OCI-LY3 (cell line): Measurements from ENCODE around the gene FTO.

Experiments used
- H2AFZ ChIP-seq: fragments of 200-600, 300-600 bp; shearing (Covaris generic); 2 replicates; pipeline ENCODE4 v1.6.0; 2014; ENCODE audit warnings: antibody characterized with exemption, low read depth, low read length
- H3K27ac ChIP-seq: fragments of 200-600, 300-600 bp; sonication (generic); 2 replicates; pipeline ENCODE4 v1.5.1; 2014; ENCODE audit warnings: mild to moderate bottlenecking, low read length, moderate library complexity, mixed read lengths
- H3K27me3 ChIP-seq: fragments of 200-600, 300-600 bp; sonication (generic); 2 replicates; pipeline ENCODE4 v1.6.1; 2014; ENCODE audit warnings: low read depth, low read length, mixed read lengths
- H3K36me3 ChIP-seq: fragments of 200-600, 300-600 bp; sonication (generic); replicated peaks from 2 replicates; pipeline ENCODE3; 2014; ENCODE audit warnings: low read depth, low read length, mixed read lengths
- H3K4me1 ChIP-seq: fragments of 300-600, 200-600 bp; sonication (generic); 2 replicates; pipeline ENCODE4 v1.6.1; 2014; ENCODE audit warnings: low read length, mixed read lengths
- H3K4me2 ChIP-seq: fragments of 200-600, 300-600 bp; sonication (generic); 2 replicates; pipeline ENCODE4 v1.6.1; 2014; ENCODE audit warnings: low read length, mixed read lengths
- H3K4me3 ChIP-seq: fragments of 300-600, 200-600 bp; sonication (generic); 2 replicates; pipeline ENCODE4 v1.5.1; 2014; ENCODE audit warnings: antibody characterized with exemption, mild to moderate bottlenecking, low read length, moderate library complexity
- H3K79me2 ChIP-seq: fragments of 300-600, 200-600 bp; shearing (Covaris generic); 2 replicates; pipeline ENCODE4 v1.6.1; 2014; ENCODE audit warnings: mild to moderate bottlenecking, low read length, mixed read lengths
- H3K9ac ChIP-seq: fragments of 300-600, 200-600 bp; shearing (Covaris generic); 2 replicates; pipeline ENCODE4 v1.6.0; 2014; ENCODE audit warnings: mild to moderate bottlenecking, low read length, moderate library complexity
- H3K9me3 ChIP-seq: fragments of 200-600, 300-600 bp; shearing (Covaris generic); 2 replicates; pipeline ENCODE4 v1.6.1; 2014; ENCODE audit warnings: low read length, mixed read lengths; ENCODE audit not compliant: insufficient read depth
- H4K20me1 ChIP-seq: fragments of 200-600, 300-600 bp; sonication (generic); 2 replicates; pipeline ENCODE4 v1.6.1; 2016; ENCODE audit warnings: low read length, mixed read lengths; ENCODE audit not compliant: insufficient read depth
- EZH2phosphoT487 ChIP-seq: fragments of 200-600 bp; shearing (Covaris generic); IDR thresholded peaks from 2 replicates; pipeline ENCODE4 v1.6.1; 2018; ENCODE audit warnings: antibody characterized with exemption, mixed run types, low read depth
- TF ChIP-seq, protein P1 (sequence below): fragments of 200-600, 300-600 bp; sonication (generic); IDR thresholded peaks from 2 replicates; pipeline ENCODE4 v1.5.1; 2014; ENCODE audit warnings: antibody characterized with exemption, low read length, low read depth

Gene FTO

DNA sequence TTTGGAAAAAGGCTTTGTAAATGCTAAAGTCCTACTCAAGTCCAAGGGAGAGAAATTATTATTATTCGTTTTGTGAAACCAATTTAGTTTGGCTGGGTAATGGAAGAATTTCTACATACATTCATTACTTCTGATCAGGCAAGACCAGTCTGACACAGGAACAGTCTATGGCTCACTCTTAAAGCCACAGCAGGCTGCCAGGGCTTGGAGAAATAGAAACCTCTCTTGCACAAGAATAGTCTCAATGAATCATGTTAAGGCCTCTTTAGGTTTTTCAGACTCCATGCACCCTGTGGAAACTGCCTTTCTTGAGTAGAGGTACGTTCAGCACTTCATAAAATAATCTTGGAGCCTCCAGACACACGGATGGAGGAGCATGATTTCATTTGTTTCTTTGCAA, 414.9 kb downstream of the FTO start:
- H3K36me3 ChIP-seq = no peaks in the 10 kb centered on the region
- TF ChIP-seq EZH2phosphoT487 = no peak
- TF ChIP-seq, protein P1, sequence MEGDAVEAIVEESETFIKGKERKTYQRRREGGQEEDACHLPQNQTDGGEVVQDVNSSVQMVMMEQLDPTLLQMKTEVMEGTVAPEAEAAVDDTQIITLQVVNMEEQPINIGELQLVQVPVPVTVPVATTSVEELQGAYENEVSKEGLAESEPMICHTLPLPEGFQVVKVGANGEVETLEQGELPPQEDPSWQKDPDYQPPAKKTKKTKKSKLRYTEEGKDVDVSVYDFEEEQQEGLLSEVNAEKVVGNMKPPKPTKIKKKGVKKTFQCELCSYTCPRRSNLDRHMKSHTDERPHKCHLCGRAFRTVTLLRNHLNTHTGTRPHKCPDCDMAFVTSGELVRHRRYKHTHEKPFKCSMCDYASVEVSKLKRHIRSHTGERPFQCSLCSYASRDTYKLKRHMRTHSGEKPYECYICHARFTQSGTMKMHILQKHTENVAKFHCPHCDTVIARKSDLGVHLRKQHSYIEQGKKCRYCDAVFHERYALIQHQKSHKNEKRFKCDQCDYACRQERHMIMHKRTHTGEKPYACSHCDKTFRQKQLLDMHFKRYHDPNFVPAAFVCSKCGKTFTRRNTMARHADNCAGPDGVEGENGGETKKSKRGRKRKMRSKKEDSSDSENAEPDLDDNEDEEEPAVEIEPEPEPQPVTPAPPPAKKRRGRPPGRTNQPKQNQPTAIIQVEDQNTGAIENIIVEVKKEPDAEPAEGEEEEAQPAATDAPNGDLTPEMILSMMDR = no peak
- H3K9ac ChIP-seq = no peak overlapping the region
- H2AFZ ChIP-seq = no peak overlapping the region
- no peak overlapping the region for H3K4me3 ChIP-seq
- no peaks in the 10 kb centered on the region for H3K27me3 ChIP-seq
- no peaks in the 10 kb centered on the region for H4K20me1 ChIP-seq
- H3K27ac ChIP-seq = no peak overlapping the region
- no peaks in the 10 kb centered on the region for H3K4me1 ChIP-seq
- no peaks in the 10 kb centered on the region for H3K9me3 ChIP-seq
- no peaks in the 10 kb centered on the region for H3K79me2 ChIP-seq
- H3K4me2 ChIP-seq = no peak overlapping the region

DNA sequence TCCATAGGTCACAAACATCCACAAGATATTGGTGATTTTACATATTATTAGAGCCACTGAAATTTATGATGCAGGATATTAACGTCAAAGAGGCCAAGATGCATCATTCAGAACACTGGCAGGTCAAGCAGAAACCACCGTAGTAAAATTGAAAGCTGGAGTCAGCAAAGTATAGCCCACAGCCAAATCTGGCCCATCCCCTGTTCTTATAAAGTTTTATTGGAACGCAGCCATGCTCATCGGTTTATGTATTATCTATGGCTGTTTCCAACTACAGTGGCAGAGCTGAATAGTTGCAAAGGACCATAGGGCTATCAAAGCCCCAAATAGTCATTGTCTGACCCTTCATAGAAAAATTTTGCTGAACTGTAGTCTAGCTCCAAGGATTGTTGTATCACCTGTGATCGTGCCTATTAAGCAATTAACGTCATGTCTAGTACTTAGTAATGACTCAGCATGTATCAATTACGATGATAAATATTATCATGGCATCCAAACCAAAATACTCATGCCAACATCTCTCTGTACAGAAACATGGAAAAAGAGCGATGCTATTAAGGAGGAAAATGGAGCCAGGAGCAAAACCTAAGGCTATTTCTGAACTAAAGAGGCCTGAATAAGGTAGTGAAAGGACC, 417.0 kb downstream of the FTO start:
- no peaks in the 10 kb centered on the region for H3K79me2 ChIP-seq
- TF ChIP-seq, protein P1 = no peak
- TF ChIP-seq EZH2phosphoT487 = no peak
- H3K4me2 ChIP-seq = no peak overlapping the region
- H3K4me1 ChIP-seq = no peaks in the 10 kb centered on the region
- no peak overlapping the region for H2AFZ ChIP-seq
- no peaks in the 10 kb centered on the region for H3K36me3 ChIP-seq
- H3K9me3 ChIP-seq = no peaks in the 10 kb centered on the region
- H3K27me3 ChIP-seq = no peaks in the 10 kb centered on the region
- H3K4me3 ChIP-seq = no peak overlapping the region
- no peak overlapping the region for H3K27ac ChIP-seq
- H4K20me1 ChIP-seq = no peaks in the 10 kb centered on the region
- H3K9ac ChIP-seq = no peak overlapping the region

- Histone ChIP-seq H3K4me2 (no peak overlapping the region), H3K9ac (no peak overlapping the region), H3K36me3 (no peaks in the 10 kb centered on the region), H3K9me3 (no peaks in the 10 kb centered on the region), H3K4me1 (no peaks in the 10 kb centered on the region), H4K20me1 (no peaks in the 10 kb centered on the region), H3K4me3 (no peak overlapping the region), H3K27me3 (no peaks in the 10 kb centered on the region), H3K79me2 (no peaks in the 10 kb centered on the region), H2AFZ (no peak overlapping the region), H3K27ac (no peak overlapping the region)
- TF ChIP-seq EZH2phosphoT487 = no peak
- TF ChIP-seq, protein P1 = no peak
Observed at GRCh38 chr16:54121539-54122295, 417.8 kb downstream of the FTO start.

- H3K4me1 ChIP-seq = no peaks in the 10 kb centered on the region
- H3K27ac ChIP-seq = no peak overlapping the region
- H3K4me2 ChIP-seq = no peak overlapping the region
- no peaks in the 10 kb centered on the region for H3K36me3 ChIP-seq
- no peak overlapping the region for H3K4me3 ChIP-seq
- H3K79me2 ChIP-seq = no peaks in the 10 kb centered on the region
- H3K27me3 ChIP-seq = 0 out of 2 replicates have a peak, but pooled peaks cover 6% of the 10 kb centered on the region
- no peak overlapping the region for H2AFZ ChIP-seq
- TF ChIP-seq EZH2phosphoT487 = no peak
- TF ChIP-seq, protein P1 = no peak
- no peaks in the 10 kb centered on the region for H4K20me1 ChIP-seq
- no peaks in the 10 kb centered on the region for H3K9me3 ChIP-seq
- H3K9ac ChIP-seq = no peak overlapping the region
Observed at GRCh38 chr16:54123766-54124165, 419.8 kb downstream of the FTO start.
